MM.1S (cell line): Measurements from ENCODE around the gene VPS72.

Experiments
- CTCF ChIP-seq: fragments of 300-600 bp; sonication (generic); IDR thresholded peaks from 2 replicates; pipeline ENCODE4 v1.5.1; 2016; ENCODE audit warnings: antibody characterized with exemption, low read length, mixed read lengths
- EZH2 ChIP-seq: fragments of 300-600 bp; sonication (generic); optimal IDR thresholded peaks from 2 replicates; pipeline ENCODE3; 2017; ENCODE audit warnings: low read depth, mild to moderate bottlenecking, antibody characterized with exemption, low read length, mixed read lengths
- EZH2phosphoT487 ChIP-seq: fragments of 300-600 bp; sonication (generic); IDR thresholded peaks from 2 replicates; pipeline ENCODE4 v1.6.1; 2018; ENCODE audit warnings: antibody characterized with exemption, low read length

- TF ChIP-seq CTCF (no peak), EZH2 (no peak), EZH2phosphoT487 (no peak)
Observed at GRCh38 chr1:151165281-151165737, 24.7 kb downstream of the VPS72 start.
